Pulmonary artery endothelial cell (primary cell): ENCODE measurements around the gene ZNF439. TPM values are rescaled to one million over a fixed set of nuclear protein-coding genes. Genes with fewer than 3 reads are reported as not detected.
"Not testable (repeated sequence)": the region's sequence is repeated elsewhere in the genome, so short reads cannot be mapped to it uniquely, and the experiment has no call there.

ENCODE experiments used
- DNase-seq: peaks from one replicate; pipeline ENCODE4 v3.0.0-alpha.2; 2011; ENCODE audit warnings: low read depth, low spot score
- total RNA-seq: library from RNA; depleted of rRNA; stranded (reverse); fragments of >200 nt; gene quantifications from 2 replicates; pipeline ENCODE4 v1.2.3, GENCODE V29; 2014

ZNF439 gene
- total RNA-seq = 0.26 and 4.5 TPM in 2 replicates

DNA sequence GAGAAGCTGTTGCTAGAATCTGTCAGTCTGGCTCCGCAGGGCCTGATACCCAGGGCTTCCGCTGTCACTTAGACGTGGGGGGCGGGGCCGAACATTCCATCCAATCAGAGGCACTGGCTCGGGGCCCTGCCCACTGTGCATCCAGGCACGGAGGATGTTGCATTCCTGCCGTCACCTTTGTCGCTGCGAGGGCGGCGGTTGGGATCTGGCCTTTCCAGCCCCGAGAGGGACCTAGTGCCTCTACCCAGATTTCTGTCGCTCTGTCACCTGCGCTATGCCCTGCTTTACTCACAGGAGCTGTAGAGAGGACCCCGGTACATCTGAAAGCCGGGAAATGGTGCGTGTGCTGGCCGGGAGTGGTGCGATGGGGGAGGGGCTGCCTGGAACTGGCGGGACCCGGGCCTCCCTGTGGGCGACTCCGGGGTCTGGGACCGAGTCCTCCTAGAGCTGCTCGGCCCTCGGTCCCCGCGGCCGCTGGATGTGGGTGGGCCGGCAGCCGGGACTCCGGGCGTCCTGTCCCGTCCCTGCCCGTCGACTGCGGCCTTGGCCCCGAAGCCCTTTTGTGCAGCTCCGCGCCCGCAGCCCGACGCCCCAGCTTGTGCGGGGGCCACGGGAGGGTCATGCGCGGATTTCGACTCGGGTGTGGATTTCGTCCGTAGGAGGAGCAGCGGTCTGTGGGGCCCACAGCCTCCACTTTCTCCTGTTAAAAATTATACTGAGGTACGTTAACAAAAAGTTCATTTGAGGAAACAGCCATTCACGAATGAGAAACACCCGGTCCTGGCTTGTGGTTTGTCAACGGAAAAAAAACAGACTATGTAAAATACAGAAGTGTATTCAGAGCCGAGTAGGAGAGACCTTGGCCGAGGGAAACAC, at the start of gene ZNF439:
Gene ZNF439, plus strand, starts transcription at position 133 of the 876 bp plus-strand sequence. Its CDS starts 142 bp downstream, at position 275.
- no peak for DNase-seq

GRCh38 chr19:11806354-11807098, 42.0 kb upstream of the ZNF439 start:
- no peak for DNase-seq

DNA sequence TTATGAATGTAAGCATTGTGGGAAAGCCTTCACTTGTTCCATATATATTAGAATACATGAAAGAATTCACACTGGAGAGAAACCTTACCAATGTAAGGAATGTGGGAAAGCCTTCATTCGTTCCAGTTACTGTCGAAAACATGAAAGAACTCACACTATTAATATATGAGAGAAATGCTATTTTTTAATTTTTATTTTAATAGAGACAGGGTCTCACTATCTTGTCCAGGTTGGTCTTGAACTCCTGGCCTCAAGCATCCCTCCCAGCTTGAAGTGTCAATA, 41.5 kb upstream of the ZNF439 start:
- DNase-seq = no peak

DNA sequence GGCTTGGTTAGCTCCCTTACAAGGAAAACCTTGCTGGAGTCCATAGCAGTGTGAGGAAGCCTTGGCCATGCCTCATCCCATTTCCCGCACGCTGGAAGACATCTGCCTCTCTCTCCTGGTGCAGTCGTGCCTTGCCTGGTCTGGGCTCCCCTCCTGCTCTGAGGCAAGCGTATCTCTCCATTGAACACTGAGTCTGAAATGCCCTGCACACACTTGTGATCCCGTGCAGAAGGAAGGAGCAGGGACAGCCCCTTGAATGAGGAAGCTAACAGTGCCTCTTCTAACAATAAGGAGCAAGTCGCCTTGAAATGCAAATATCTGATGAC, 34.9 kb upstream of the ZNF439 start:
- DNase-seq = no peak

DNA sequence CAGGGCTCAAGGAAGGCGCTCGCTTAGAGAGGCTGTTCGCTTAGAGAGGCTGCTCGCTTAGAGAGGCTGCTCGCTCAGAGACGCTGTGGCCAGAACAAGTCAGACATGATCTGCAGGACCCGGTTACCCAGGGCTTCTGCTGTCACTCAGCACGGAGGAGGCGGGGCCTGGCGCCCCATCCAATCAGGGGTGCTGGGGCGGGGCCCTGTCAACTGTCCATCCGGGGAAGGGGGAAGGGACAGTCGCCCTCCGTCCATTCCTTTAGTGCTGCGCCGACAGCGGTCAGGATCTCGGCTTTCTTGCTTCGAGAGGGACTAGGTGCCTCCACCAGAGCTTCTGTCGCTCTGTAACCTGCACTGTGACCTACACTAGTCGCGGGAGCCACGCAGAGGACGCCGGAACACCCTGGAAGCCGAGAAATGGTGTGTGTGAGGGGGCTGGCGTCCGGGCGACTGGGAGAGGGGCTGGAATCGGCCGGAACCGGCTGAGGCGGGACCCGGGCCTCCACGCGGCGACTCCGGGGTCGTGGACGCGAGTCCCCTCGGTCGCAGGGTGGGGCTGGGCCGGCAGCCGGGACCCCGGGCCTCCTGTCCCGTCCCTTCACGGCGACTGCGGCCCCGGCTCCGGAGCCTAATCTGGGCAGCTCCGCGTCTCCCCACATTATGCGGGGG, 34.4 kb upstream of the ZNF439 start, which contains the start of gene ZNF440:
Gene ZNF440, plus strand, starts transcription at position 245 of the 671 bp plus-strand sequence. Its CDS starts 175 bp downstream, at position 420.
- peak; percentile 72 for DNase-seq

GRCh38 chr19:11814700-11815035, 33.9 kb upstream of the ZNF439 start:
- no peak for DNase-seq

GRCh38 chr19:11821474-11822109, 26.9 kb upstream of the ZNF439 start:
- no peak for DNase-seq

DNA sequence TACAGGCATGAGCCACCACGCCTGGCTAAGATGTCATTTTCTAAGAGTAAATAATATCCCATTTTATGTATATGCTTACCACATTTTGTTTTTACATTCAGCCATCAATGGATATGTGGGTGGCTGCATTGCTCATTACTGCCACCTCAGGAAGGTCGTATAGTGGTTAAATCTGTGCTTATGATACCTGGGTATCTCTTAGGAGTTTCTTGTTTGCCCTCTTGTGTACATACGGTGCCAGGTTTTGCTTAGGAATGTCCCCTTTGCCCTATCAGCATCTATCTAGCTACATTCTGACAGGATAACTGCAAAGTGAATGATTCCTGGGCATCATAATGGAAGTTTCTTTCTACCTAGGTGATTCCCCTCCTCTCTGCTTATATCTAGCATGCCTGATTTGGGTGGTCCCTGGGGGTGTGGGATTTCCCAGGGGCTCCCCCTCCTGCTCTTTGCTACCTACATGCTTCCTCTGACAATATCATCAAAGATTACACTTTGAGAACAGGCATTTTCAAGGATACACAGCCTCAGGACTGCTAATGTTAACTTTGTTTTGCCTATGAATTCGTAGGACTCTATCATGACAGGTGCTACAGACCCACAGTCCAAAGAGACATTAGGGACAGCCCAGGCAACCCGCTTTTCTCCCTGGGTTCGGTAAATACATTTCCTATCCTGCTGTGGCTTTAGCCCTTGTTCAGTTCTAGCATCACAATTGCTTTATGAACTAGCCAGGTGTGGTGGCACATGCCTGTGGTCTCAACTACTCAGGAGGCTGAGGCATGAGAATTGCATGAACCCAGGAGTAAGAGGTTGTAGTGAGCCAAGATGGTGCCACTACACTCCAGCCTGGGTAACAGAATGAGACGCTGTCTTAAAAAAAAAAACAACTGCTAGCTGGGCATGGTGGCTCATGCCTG, 19.3 kb upstream of the ZNF439 start:
- DNase-seq = not testable (repeated sequence)

GRCh38 chr19:11832253-11832912, 16.1 kb upstream of the ZNF439 start:
- DNase-seq = no peak

GRCh38 chr19:11833541-11833940, 15.0 kb upstream of the ZNF439 start:
- no peak for DNase-seq

DNA sequence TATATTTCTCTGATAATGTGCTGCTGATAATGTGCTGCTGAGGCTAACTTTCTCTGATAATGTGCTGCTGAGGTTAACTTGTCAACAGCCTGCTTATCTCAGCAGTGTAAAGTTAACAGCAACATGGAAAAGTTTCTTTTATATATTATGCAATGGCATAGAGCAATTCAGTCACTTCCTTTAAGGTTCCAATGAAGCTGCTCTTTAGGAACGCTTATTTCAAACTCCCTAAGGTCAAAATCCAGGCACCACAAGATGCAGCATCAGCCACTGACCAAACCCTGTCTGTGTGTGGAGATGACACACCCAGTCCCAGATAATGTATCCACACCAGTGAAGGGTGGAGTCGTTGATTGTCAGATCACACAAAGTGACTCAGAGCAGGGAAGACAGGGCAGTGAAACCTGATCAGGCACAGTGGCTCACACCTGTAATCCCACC, 12.9 kb upstream of the ZNF439 start:
- DNase-seq = not testable (repeated sequence)

GRCh38 chr19:11843722-11844121, 4.8 kb upstream of the ZNF439 start:
- no peak for DNase-seq

DNA sequence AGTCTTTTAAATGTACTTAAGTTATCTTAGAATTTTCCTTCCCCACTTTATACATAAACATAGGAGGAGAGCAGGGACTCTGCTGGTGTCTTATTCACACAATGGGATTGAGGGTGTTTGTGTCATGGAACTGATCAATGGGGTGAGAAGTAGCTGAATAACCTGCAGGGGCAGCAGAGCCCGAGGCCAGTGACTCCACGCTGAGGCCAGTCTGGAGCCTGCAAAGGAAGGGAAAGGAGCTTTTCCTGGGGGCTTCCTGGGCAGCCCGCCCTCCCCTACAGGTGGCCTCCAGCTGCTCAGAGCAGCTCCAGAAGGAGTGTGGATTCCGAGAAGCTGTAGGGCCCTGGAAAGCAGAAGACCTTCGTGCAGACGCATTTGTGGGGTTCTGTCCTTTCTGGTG, 911 bp upstream of the ZNF439 start:
- not testable (repeated sequence) for DNase-seq

GRCh38 chr19:11848200-11848593, 329 bp upstream of the ZNF439 start:
- DNase-seq = no peak

- DNase-seq = not testable (repeated sequence)
Measured at GRCh38 chr19:11850289-11850688, 1.8 kb downstream of the ZNF439 start.

DNA sequence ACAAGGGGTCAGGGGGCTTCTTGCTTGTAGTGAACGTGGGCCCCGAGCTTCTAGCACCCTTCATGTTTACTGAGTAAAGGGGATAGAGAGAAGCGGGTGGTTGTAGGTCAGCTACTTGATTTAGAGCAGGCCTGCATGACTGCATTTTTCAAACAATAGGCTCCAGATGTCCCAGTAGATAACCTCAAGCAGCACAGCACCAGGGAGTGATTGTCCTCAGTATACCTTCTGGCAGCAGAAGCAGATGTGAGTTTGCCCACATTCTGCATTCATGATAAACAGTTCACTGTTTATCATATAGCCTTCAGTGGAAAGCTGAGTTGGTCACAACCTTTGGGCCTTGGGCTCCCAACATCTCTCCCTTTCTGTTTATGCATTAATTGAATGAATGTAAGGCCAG, 4.8 kb downstream of the ZNF439 start:
- DNase-seq = no peak

- no peak for DNase-seq
Measured at GRCh38 chr19:11856596-11857250, 8.2 kb downstream of the ZNF439 start.

DNA sequence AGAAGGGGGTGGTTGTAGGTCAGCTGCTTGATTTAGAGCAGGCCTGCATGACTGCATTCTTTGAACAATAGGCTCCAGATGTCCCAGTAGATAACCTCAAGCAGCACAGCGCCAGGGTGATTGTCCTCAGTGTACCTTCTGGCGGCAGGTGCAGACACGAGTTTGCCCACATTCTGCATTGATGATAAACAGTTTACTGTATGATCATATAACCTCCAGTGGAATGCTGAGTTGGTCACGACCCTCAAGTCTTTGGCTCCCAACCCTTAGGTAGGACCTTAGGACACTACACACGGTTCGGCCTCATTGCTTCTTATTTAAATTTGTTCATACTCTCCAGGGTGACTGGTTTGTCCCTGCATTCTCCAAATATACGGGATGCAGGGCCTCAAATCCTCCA, 12.2 kb downstream of the ZNF439 start:
- DNase-seq = no peak

GRCh38 chr19:11861301-11861700, 12.8 kb downstream of the ZNF439 start:
- DNase-seq = no peak

GRCh38 chr19:11867766-11868165, 19.2 kb downstream of the ZNF439 start:
- DNase-seq = not testable (repeated sequence)
